ENCODE measurements around the gene NXPE2. TPM values are rescaled to one million over a fixed set of nuclear protein-coding genes. Genes with fewer than 3 reads are reported as not detected.

Gene NXPE2
- not detected for polyA plus RNA-seq (2012; ENCODE audit: insufficient read length, low read depth)

DNA sequence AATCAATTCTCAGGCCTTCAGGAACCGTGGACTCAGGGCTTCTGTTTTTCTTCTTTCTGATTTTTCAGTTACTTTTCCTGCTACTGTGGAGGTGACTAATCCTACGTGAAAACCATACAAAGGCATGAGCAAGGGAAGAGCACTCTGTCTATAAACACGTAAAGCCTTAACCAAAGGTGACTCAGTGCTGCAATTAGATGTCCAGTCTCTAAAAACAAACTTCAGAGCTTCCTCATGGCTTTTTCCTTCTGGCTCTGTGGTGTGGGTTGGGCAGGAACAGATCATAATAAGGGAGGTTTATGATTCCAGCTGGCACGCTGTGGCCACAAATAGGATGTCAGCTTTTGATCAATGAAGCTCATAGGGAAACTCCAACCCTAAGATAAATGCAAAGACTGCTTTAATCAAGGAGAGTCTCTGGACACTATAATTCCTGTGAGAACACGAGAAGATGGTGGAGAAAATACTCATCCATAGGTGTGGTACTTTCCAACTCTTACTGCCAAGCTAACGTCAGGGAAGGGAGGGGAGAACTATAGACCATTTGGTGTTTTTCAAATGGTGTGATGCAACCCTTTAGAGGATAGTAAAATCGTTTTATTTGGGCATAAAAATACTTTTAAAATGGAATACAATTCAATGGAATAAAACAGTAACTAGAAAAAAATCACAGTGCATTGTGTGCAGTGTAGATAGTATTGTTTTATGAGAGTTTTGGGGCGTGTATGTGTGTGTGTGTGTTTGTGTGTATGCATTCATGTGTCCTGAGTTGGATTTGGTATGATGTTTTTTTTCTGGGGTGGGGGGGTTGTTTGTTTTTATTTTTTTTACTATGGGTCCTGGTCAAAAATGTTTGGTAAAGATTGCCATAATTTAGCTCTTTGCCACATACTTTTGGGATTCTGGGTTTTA is at the start of gene NXPE2:
Gene NXPE2 (plus strand): TSS at position 403 of the 912 bp plus-strand sequence. CDS start 49 bp downstream, at position 452.
- TF ChIP-seq POLR2AphosphoS5 (IDR thresholded peaks at IDR 0.05; ENCODE audit: low read depth, low read length) (no peak), SIN3A (IDR thresholded peaks at IDR 0.05; ENCODE audit: borderline replicate concordance, insufficient read depth, low read length) (no peak), TAF1 (IDR thresholded peaks at IDR 0.05; ENCODE audit: borderline replicate concordance, insufficient read depth, low read length) (no peak), FOXP2 (optimal IDR thresholded peaks at IDR 0.05; ENCODE audit: borderline replicate concordance, extremely low read depth, extremely low read length, insufficient read depth) (no peak)
- TF ChIP-seq, protein P1, sequence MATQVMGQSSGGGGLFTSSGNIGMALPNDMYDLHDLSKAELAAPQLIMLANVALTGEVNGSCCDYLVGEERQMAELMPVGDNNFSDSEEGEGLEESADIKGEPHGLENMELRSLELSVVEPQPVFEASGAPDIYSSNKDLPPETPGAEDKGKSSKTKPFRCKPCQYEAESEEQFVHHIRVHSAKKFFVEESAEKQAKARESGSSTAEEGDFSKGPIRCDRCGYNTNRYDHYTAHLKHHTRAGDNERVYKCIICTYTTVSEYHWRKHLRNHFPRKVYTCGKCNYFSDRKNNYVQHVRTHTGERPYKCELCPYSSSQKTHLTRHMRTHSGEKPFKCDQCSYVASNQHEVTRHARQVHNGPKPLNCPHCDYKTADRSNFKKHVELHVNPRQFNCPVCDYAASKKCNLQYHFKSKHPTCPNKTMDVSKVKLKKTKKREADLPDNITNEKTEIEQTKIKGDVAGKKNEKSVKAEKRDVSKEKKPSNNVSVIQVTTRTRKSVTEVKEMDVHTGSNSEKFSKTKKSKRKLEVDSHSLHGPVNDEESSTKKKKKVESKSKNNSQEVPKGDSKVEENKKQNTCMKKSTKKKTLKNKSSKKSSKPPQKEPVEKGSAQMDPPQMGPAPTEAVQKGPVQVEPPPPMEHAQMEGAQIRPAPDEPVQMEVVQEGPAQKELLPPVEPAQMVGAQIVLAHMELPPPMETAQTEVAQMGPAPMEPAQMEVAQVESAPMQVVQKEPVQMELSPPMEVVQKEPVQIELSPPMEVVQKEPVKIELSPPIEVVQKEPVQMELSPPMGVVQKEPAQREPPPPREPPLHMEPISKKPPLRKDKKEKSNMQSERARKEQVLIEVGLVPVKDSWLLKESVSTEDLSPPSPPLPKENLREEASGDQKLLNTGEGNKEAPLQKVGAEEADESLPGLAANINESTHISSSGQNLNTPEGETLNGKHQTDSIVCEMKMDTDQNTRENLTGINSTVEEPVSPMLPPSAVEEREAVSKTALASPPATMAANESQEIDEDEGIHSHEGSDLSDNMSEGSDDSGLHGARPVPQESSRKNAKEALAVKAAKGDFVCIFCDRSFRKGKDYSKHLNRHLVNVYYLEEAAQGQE (IDR thresholded peaks at IDR 0.05; ENCODE audit: insufficient read depth in 1 of 2, low read depth in 2 of 2, low read length in 2 of 2): no peak

DNA sequence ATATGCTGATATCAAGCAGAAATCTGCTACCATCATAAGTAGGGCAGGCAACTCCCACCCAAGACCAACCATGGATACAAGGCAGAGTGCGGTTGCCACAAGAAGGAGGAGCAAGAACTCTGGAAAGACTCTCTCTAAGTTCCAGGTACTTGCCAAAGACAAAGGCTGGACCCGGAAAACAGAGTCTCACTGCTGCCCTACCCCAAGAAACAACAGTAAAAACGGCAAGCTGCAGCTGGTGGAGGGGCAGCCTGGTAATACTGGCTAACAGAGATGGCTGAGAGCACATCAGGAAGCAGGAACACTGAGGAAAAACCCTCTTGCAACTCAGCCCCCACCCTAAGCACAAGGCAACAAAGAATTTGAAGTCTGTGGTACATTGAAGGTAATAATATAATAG is 27.7 kb upstream of the NXPE2 start:
- TF ChIP-seq SIN3A (IDR thresholded peaks at IDR 0.05; ENCODE audit: borderline replicate concordance, insufficient read depth, low read length) (no peak), FOXP2 (optimal IDR thresholded peaks at IDR 0.05; ENCODE audit: borderline replicate concordance, extremely low read depth, extremely low read length, insufficient read depth) (no peak), POLR2AphosphoS5 (IDR thresholded peaks at IDR 0.05; ENCODE audit: low read depth, low read length) (no peak), TAF1 (IDR thresholded peaks at IDR 0.05; ENCODE audit: borderline replicate concordance, insufficient read depth, low read length) (no peak)
- TF ChIP-seq, protein P1 (IDR thresholded peaks at IDR 0.05; ENCODE audit: insufficient read depth in 1 of 2, low read depth in 2 of 2, low read length in 2 of 2): no peak

DNA sequence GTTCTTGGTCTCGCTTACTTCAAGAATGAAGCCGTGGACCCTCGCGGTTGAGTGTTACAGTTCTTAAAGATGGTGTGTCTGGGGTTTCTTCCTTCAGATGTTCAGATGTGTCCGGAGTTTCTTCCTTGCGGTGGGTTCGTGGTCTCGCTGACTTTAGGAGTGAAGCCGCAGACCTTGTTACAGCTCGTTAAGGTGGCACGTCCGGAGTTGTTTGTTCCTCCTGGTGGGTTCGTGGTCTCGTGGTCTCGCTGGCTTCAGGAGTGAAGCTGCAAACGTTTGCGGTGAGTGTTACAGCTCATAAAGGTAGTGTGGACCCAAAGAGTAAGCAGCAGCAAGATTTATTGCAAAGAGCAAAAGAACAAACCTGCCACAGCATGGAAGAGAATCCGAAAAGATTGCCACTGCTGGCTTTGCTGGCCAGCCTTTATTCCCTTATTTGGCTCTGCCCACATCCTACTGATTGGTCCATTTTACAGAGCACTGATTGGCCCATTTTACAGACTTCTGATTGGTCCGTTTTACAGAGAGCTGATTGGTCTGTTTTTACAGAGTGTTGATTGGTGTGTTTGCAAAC is 27.1 kb upstream of the NXPE2 start:
- TF ChIP-seq, protein P1 (IDR thresholded peaks at IDR 0.05; ENCODE audit: insufficient read depth in 1 of 2, low read depth in 2 of 2, low read length in 2 of 2): no peak
- TF ChIP-seq TAF1 (IDR thresholded peaks at IDR 0.05; ENCODE audit: borderline replicate concordance, insufficient read depth, low read length) (no peak), SIN3A (IDR thresholded peaks at IDR 0.05; ENCODE audit: borderline replicate concordance, insufficient read depth, low read length) (no peak), POLR2AphosphoS5 (IDR thresholded peaks at IDR 0.05; ENCODE audit: low read depth, low read length) (no peak), FOXP2 (optimal IDR thresholded peaks at IDR 0.05; ENCODE audit: borderline replicate concordance, extremely low read depth, extremely low read length, insufficient read depth) (no peak)

DNA sequence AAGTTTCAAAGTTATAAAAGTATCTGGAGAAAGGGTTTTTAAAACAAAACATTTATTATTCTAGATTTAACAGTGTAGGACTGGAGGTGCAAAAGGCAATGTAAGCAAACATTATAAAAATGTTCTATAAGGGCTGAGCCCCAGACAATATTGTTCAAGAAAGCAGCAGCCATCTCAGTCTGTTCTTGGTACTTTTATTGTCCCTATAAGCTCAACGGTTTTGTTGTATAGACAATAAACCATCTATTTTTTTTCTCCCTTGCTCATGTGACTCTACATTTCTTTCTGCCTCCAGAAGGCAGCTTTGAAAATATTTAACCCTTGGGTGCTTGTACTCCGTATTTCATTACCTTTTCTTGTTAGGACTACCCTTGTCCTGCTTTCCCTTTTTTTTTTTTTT is 25.2 kb upstream of the NXPE2 start:
- TF ChIP-seq TAF1 (IDR thresholded peaks at IDR 0.05; ENCODE audit: borderline replicate concordance, insufficient read depth, low read length) (no peak), POLR2AphosphoS5 (IDR thresholded peaks at IDR 0.05; ENCODE audit: low read depth, low read length) (no peak), FOXP2 (optimal IDR thresholded peaks at IDR 0.05; ENCODE audit: borderline replicate concordance, extremely low read depth, extremely low read length, insufficient read depth) (no peak), SIN3A (IDR thresholded peaks at IDR 0.05; ENCODE audit: borderline replicate concordance, insufficient read depth, low read length) (no peak)
- TF ChIP-seq, protein P1 (IDR thresholded peaks at IDR 0.05; ENCODE audit: insufficient read depth in 1 of 2, low read depth in 2 of 2, low read length in 2 of 2): no peak

Measured in PFSK-1 (cell line).